Adrenal gland (tissue), 5 donors: ENCODE results near the gene ABCC11.

Source experiments
- CTCF ChIP-seq, 6 experiments: fragments of 450-650 bp in 4 of 6; fragments of 200-600 bp in 2 of 6; sonication (generic) in 1 of 6; IDR thresholded peaks; 1 replicate in 5 of 6; 2 replicates in 1 of 6; pipeline versions ENCODE4 v1.5.1 to v1.8.0; 2016 to 2021; ENCODE audit warnings: antibody characterized with exemption in 6 of 6, mild to moderate bottlenecking in 2 of 6, moderate library complexity in 1 of 6
- POLR2A ChIP-seq, 2 donors: fragments of 450-650 bp; IDR thresholded peaks; one replicate each; pipeline ENCODE4 v1.6.1; 2017; ENCODE audit warnings: antibody characterized with exemption in 2 of 2, mild to moderate bottlenecking in 2 of 2, moderate library complexity in 1 of 2
- donor health status: DM: no; HTN: no; CAD: no.

GRCh38 chr16:48291303-48291702 is 44.0 kb upstream of the ABCC11 start:
- TF ChIP-seq CTCF (IDR thresholded peaks at IDR 0.05) (no peak), POLR2A (IDR thresholded peaks at IDR 0.05) (no peak)
